LNCaP clone FGC (cell line): ENCODE measurements around the gene REL.
"Not testable (repeated sequence)": the region's sequence is repeated elsewhere in the genome, so short reads cannot be mapped to it uniquely, and the experiment has no call there.

Experiments used
- DNase-seq: peaks from one replicate; pipeline ENCODE4 v3.0.0-alpha.2; 2011; ENCODE audit warnings: low read depth
- H3K4me3 ChIP-seq: 2 replicates; pipeline ENCODE4 v1.5.1; 2011; ENCODE audit warnings: mild to moderate bottlenecking, low read depth, low read length, control low read depth
- CTCF ChIP-seq: IDR thresholded peaks from 2 replicates; pipeline ENCODE4 v1.5.1; 2012; ENCODE audit warnings: mild to moderate bottlenecking; ENCODE audit not compliant: control insufficient read depth, insufficient read depth; ENCODE audit errors: extremely low read depth

The REL gene

GRCh38 chr2:60890393-60890707 lies 9.0 kb downstream of the REL start:
- DNase-seq = no peak
- no peak for TF ChIP-seq CTCF
- H3K4me3 ChIP-seq = no peak overlapping the region

DNA sequence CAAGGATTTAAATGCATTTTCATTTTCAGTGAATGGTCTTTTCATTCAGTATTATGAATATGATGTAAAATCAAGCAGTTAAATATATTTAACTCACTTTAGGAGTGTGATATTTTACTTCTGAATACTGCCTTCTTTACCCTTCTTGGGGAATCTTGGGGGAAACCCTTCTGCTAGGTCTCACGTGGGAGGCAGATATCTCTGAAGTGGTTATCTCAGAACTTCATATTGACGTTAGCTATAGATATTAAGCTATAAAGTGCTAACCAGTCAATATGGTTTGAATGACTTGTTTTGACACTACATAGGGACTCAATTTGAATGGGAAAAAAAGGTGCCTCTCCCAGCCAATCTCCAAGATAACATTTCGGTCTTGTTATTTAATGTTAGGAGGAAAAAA lies 9.8 kb downstream of the REL start:
- no peak for DNase-seq
- no peak for TF ChIP-seq CTCF
- no peak overlapping the region for H3K4me3 ChIP-seq

- H3K4me3 ChIP-seq = no peak overlapping the region
- TF ChIP-seq CTCF = no peak
- no peak for DNase-seq
These were observed 17.2 kb downstream of the REL start for GRCh38 chr2:60898567-60898966.

DNA sequence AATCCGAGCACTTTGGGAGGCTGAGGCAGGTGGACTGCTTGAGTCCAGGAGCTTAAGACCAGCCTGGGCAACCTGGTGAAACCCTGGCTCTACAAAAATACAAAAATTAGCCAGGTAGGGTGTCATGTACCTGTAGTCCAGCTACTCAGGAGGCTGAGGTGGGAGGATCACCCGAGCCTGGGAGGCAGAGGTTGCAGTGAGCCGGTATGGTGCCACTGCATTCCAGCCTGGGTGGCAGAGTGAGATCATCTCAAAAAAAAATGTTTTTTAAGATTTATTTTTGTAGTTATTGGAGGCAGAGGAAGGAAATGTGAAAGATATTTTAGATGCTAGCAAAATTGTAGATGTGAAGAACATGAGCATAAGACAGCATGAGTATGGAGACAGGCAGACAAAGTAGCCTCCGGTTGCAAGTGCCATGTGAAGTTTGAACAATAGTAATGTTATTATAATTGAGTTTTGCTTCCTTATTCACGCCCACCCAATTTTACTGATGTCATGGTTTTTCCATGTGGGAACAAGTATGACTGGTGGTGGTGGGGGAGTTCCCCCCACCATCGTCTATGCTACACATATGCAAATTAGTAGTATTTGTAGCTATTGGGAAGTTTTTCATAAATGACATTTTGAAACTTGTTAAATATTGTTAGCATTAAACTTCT lies 18.0 kb downstream of the REL start:
- DNase-seq = no peak
- no peak for TF ChIP-seq CTCF
- H3K4me3 ChIP-seq = no peak overlapping the region

GRCh38 chr2:60899892-60900249 lies 18.5 kb downstream of the REL start:
- DNase-seq = no peak
- H3K4me3 ChIP-seq = no peak overlapping the region
- no peak for TF ChIP-seq CTCF

DNA sequence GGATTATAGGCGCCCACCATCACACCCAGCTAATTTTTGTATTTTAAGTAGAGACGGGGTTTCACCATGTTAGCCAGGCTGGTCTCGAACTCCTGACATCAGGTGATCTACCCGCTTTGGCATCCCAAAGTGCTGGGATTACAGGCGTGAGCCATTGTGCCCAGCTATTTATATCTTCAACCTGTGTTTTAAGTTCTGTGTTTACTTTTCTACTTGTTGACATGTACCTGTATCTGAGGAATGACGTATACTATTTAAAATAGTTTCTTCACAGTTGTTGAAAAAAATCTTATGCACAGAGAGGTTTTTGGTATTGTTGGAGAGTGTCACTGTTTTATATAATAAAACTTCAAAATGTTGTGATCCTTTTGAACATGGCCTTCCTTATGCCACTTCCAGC lies 19.9 kb downstream of the REL start:
- H3K4me3 ChIP-seq, DNase-seq: not testable (repeated sequence)

DNA sequence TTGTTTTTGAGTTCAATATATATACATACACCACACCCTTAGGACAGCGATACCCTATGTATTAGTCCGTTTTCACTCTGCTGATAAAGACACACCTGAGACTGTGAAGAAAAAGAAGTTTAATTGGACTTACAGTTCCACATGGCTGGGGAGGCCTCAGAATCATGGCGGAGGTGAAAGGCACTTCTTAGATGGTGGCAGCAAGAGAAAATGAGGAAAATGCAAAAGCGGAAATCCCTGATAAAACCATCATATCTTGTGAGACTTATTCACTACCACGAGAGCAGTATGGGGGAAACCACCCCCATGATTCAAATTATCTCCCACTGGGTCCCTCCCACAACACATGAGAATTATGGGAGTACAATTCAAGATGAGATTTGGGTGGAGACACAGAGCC lies 24.5 kb downstream of the REL start:
- not testable (repeated sequence) for H3K4me3 ChIP-seq, DNase-seq

DNA sequence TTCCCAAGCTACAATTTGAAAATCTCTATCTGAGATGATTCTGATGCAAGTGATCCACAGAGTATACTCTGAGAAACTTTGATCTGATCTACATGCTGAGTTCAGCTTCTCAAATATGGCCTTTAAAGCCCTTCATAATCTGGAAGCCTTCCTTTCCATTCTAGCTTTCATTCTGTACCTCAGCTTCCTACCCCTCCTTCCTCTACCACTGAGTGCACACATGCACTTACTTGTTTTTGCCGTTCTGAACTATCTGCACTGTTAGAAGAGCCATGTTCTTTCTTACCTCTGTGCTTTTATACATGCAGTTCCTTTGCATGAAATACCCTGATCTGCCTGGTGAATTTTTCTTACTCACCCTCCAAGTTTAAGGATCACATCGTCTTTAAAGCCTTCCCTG lies 25.0 kb downstream of the REL start:
- no peak for TF ChIP-seq CTCF
- no peak overlapping the region for H3K4me3 ChIP-seq

More for the DNA sequence above, 25.0 kb downstream of the REL start:
- no peak for DNase-seq
